ENCODE data around the gene RPH3AL. TPM values are rescaled to one million over a fixed set of nuclear protein-coding genes. Genes with fewer than 3 reads are reported as not detected.
A peak's percentile ranks its signal among the peaks of the same experiment; 100 is the strongest.

Gene RPH3AL
- total RNA-seq, 2 experiments from 2014 or later: 2.4 to 2.8 TPM

DNA sequence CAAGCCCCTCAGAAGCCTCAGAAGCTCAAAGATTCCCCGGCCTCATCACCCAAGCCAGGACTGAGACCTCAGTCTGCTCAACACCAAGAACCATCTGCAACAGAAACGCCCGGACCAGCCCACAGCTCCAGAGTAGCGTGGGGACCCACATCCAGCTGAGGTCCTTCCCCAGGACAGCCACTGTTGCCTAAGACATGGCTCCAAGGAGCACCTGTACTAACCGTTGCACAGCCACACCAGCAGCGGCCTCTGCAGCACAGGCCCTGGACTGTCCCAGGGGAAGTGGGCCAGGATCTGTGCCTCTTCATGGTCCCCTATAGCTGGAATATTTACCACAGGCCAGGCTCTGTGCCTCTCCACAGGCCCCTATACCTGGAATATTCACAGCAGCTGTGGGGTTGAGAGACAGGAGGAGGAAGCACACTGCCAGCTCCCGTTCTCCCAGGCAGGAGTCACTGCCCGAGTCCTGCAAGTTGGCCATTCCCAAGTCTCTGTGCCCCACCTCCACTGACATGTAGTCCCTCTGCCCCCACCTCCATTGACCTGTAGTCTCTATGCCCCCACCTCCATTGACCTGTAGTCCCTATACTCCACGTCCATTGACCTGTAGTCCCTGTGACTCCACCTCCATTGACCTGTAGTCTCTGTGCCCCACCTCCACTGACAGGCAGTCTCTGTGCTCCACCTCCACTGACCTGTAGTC lies 38.5 kb downstream of the RPH3AL start:
- H3K36me3 Mint-ChIP-seq (ENCODE audit: low read depth): peaks cover 3% of the 10 kb centered on the region
- Histone ChIP-seq H3K36me3 (ENCODE audit: insufficient read depth, low read length) (no peaks in the 10 kb centered on the region), H3K27me3 (ENCODE audit: control insufficient read depth in 1 of 2, insufficient read depth in 2 of 2, low read length in 2 of 2) (no peaks in the 10 kb centered on the region), H3K9me3 (ENCODE audit: control insufficient read depth in 1 of 2, insufficient read depth in 1 of 2, low read length in 2 of 2) (no peaks in the 10 kb centered on the region), H3K4me1 (ENCODE audit: insufficient read depth, low read length) (no peaks in the 10 kb centered on the region), H3K27ac (ENCODE audit: low read depth in 1 of 2, low read length in 2 of 2) (no peak overlapping the region), H3K4me3 (ENCODE audit: low read length) (no peak overlapping the region)
- H3K27ac Mint-ChIP-seq: no peak overlapping the region
- TF ChIP-seq, protein P1, sequence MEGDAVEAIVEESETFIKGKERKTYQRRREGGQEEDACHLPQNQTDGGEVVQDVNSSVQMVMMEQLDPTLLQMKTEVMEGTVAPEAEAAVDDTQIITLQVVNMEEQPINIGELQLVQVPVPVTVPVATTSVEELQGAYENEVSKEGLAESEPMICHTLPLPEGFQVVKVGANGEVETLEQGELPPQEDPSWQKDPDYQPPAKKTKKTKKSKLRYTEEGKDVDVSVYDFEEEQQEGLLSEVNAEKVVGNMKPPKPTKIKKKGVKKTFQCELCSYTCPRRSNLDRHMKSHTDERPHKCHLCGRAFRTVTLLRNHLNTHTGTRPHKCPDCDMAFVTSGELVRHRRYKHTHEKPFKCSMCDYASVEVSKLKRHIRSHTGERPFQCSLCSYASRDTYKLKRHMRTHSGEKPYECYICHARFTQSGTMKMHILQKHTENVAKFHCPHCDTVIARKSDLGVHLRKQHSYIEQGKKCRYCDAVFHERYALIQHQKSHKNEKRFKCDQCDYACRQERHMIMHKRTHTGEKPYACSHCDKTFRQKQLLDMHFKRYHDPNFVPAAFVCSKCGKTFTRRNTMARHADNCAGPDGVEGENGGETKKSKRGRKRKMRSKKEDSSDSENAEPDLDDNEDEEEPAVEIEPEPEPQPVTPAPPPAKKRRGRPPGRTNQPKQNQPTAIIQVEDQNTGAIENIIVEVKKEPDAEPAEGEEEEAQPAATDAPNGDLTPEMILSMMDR (IDR thresholded peaks at IDR 0.05): no peak
- no peaks in the 10 kb centered on the region for H3K4me1 Mint-ChIP-seq (ENCODE audit: low read depth)
- POLR2A ChIA-PET: no interaction called here
- ATAC-seq (ENCODE audit: poor library complexity) (peak; percentile 32), DNase-seq (no peak)
- no peaks in the 10 kb centered on the region for H3K9me3 Mint-ChIP-seq
- CTCF ChIA-PET: no interaction called here
- no peak overlapping the region for H3K4me3 Mint-ChIP-seq
- H3K27me3 Mint-ChIP-seq: no peaks in the 10 kb centered on the region
- intact Hi-C loops (cut with DNase I, micrococcal nuclease): no loop called here

DNA sequence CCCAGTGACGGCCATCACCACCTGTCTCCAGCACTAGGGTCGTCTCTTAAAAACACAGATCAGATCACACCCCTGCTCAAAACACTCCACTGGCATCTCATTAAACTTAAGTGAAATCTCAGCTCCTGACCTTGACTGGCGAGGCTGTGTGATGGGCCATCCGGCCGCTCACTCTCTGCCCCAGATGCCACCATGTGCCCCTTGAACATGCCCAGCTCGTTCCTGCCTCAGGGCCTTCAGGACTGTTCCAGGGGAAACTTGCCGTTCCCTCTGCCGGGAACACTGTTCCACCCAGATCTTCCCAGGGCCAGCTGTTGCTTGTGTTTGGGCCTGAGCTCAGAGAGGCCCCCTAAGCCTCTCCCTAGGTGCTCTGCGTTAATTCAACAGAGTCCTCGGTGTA lies 39.4 kb downstream of the RPH3AL start:
- Mint-ChIP-seq H3K9me3 (no peaks in the 10 kb centered on the region), H3K27me3 (no peaks in the 10 kb centered on the region), H3K36me3 (ENCODE audit: low read depth) (no peaks in the 10 kb centered on the region), H3K4me1 (ENCODE audit: low read depth) (no peaks in the 10 kb centered on the region), H3K4me3 (no peak overlapping the region), H3K27ac (no peak overlapping the region)
- no peak overlapping the region for H3K27ac ChIP-seq (ENCODE audit: low read depth in 1 of 2, low read length in 2 of 2)
- ATAC-seq (ENCODE audit: poor library complexity): no peak
- no peak overlapping the region for H3K4me3 ChIP-seq (ENCODE audit: low read length)
- no peaks in the 10 kb centered on the region for H3K9me3 ChIP-seq (ENCODE audit: control insufficient read depth in 1 of 2, insufficient read depth in 1 of 2, low read length in 2 of 2)
- TF ChIP-seq, protein P1 (IDR thresholded peaks at IDR 0.05): no peak
- POLR2A ChIA-PET: no interaction called here
- DNase-seq: no peak
- no peaks in the 10 kb centered on the region for H3K36me3 ChIP-seq (ENCODE audit: insufficient read depth, low read length)
- no peaks in the 10 kb centered on the region for H3K27me3 ChIP-seq (ENCODE audit: control insufficient read depth in 1 of 2, insufficient read depth in 2 of 2, low read length in 2 of 2)
- intact Hi-C loops (cut with DNase I, micrococcal nuclease): no loop called here
- CTCF ChIA-PET: no interaction called here
- no peaks in the 10 kb centered on the region for H3K4me1 ChIP-seq (ENCODE audit: insufficient read depth, low read length)

DNA sequence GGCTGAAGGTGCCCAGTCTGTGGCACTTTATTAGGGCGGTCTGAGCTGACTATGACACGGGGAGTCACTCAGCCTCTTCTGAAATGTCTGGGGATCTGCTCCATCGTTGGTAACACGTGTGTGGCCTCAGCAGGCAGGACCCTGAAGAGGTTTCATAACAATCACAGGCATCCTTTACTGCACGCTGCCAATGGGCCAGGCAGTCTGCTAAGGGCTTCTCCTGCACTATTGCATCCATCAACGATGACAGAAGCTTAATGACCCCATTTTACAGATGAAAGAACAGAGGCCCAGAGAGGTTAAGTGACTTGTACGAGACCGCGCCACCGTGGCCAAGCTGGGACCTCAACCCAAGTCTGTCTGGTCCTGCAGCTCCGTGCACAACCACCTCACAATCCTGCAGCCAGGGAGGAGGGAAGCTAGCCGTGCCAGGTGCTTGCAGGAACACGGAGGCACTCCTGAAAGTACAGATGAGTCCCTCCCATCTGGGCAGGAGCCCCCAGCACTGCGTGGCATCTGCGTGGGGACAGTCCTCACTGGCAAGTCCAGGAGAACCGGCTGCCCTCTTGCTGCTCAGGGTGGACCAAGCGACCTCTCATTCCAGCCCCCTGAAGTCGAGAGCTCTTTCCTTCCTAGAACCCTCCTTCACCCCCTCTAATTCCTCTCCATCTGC lies 40.0 kb downstream of the RPH3AL start:
- Histone ChIP-seq H3K9me3 (ENCODE audit: control insufficient read depth in 1 of 2, insufficient read depth in 1 of 2, low read length in 2 of 2) (no peaks in the 10 kb centered on the region), H3K4me1 (ENCODE audit: insufficient read depth, low read length) (no peaks in the 10 kb centered on the region), H3K36me3 (ENCODE audit: insufficient read depth, low read length) (no peaks in the 10 kb centered on the region), H3K27me3 (ENCODE audit: control insufficient read depth in 1 of 2, insufficient read depth in 2 of 2, low read length in 2 of 2) (no peaks in the 10 kb centered on the region), H3K4me3 (ENCODE audit: low read length) (no peak overlapping the region), H3K27ac (ENCODE audit: low read depth in 1 of 2, low read length in 2 of 2) (no peak overlapping the region)
- no peaks in the 10 kb centered on the region for H3K27me3 Mint-ChIP-seq
- POLR2A ChIA-PET: no interaction called here
- H3K27ac Mint-ChIP-seq: no peak overlapping the region
- no peak for DNase-seq
- CTCF ChIA-PET: no interaction called here
- TF ChIP-seq, protein P1 (IDR thresholded peaks at IDR 0.05): no peak
- no peak for ATAC-seq (ENCODE audit: poor library complexity)
- H3K4me1 Mint-ChIP-seq (ENCODE audit: low read depth): no peaks in the 10 kb centered on the region
- H3K9me3 Mint-ChIP-seq: no peaks in the 10 kb centered on the region
- intact Hi-C loops (cut with DNase I, micrococcal nuclease): no loop called here
- H3K36me3 Mint-ChIP-seq (ENCODE audit: low read depth): no peaks in the 10 kb centered on the region
- no peak overlapping the region for H3K4me3 Mint-ChIP-seq
